H9 (cell line): Measurements from ENCODE around the gene HCK. TPM values are rescaled to one million over a fixed set of nuclear protein-coding genes. Genes with fewer than 3 reads are reported as not detected.

ENCODE experiments used
- DNase-seq: peaks from one replicate; pipeline ENCODE4 v3.0.0-alpha.2; 2017
- H2AFZ ChIP-seq: one replicate; pipeline ENCODE4 v1.6.1; 2013; ENCODE audit warnings: mild to moderate bottlenecking, low read length, control low read depth, moderate library complexity
- H2AK5ac ChIP-seq: 2 replicates; pipeline ENCODE4 v1.6.1; 2013; ENCODE audit warnings: low read length, control low read depth, mixed read lengths; ENCODE audit not compliant: insufficient read length
- H2BK120ac ChIP-seq: one replicate; pipeline ENCODE4 v1.6.1; 2013; ENCODE audit warnings: low read depth, mild to moderate bottlenecking, low read length, control low read depth, inconsistent platforms; ENCODE audit not compliant: poor library complexity, severe bottlenecking
- H2BK12ac ChIP-seq: 2 replicates; pipeline ENCODE4 v1.6.1; 2013; ENCODE audit warnings: low read length, control low read depth, mixed read lengths, low read depth; ENCODE audit not compliant: insufficient read length
- H2BK15ac ChIP-seq: 2 replicates; pipeline ENCODE4 v1.6.1; 2013; ENCODE audit warnings: low read depth, low read length, control low read depth
- H2BK20ac ChIP-seq: one replicate; pipeline ENCODE4 v1.6.1; 2013; ENCODE audit warnings: low read depth, mild to moderate bottlenecking, low read length, control low read depth, inconsistent platforms; ENCODE audit not compliant: poor library complexity, severe bottlenecking
- H2BK5ac ChIP-seq: 2 replicates; pipeline ENCODE4 v1.6.1; 2013; ENCODE audit warnings: low read length, control low read depth, mixed read lengths; ENCODE audit not compliant: insufficient read length
- H3K14ac ChIP-seq: 2 replicates; pipeline ENCODE4 v1.6.1; 2013; ENCODE audit warnings: low read length, control low read depth; ENCODE audit not compliant: insufficient read depth
- H3K18ac ChIP-seq: 2 replicates; pipeline ENCODE4 v1.6.1; 2013; ENCODE audit warnings: low read depth, mild to moderate bottlenecking, mixed read lengths, low read length, control low read depth; ENCODE audit not compliant: insufficient read length
- H3K23ac ChIP-seq: 2 replicates; pipeline ENCODE4 v1.6.1; 2013; ENCODE audit warnings: low read length, control low read depth, mixed read lengths, low read depth; ENCODE audit not compliant: insufficient read length
- H3K23me2 ChIP-seq: 2 replicates; pipeline ENCODE4 v1.6.1; 2013; ENCODE audit warnings: low read depth, mild to moderate bottlenecking, mixed read lengths, low read length, control low read depth; ENCODE audit not compliant: insufficient read length, poor library complexity, severe bottlenecking
- H3K27ac ChIP-seq: 2 replicates; pipeline ENCODE4 v1.5.1; 2013; ENCODE audit warnings: low read length, control low read depth, mixed read lengths, low read depth; ENCODE audit not compliant: insufficient read length
- H3K27me3 ChIP-seq: 2 replicates; pipeline ENCODE4 v1.6.1; 2013; ENCODE audit warnings: low read length, control low read depth, inconsistent platforms; ENCODE audit not compliant: insufficient read depth
- H3K4ac ChIP-seq: 2 replicates; pipeline ENCODE4 v1.6.1; 2013; ENCODE audit warnings: low read depth, mild to moderate bottlenecking, control low read depth, inconsistent platforms, low read length, moderate library complexity
- H3K4me1 ChIP-seq: 2 replicates; pipeline ENCODE4 v1.6.1; 2013; ENCODE audit warnings: low read length, control low read depth, inconsistent platforms; ENCODE audit not compliant: insufficient read depth
- H3K4me2 ChIP-seq: 2 replicates; pipeline ENCODE4 v1.6.1; 2013; ENCODE audit warnings: low read length, control low read depth, mixed read lengths; ENCODE audit not compliant: insufficient read length, insufficient read depth
- H3K56ac ChIP-seq: 2 replicates; pipeline ENCODE4 v1.6.1; 2013; ENCODE audit warnings: low read depth, mild to moderate bottlenecking, mixed read lengths, low read length, control low read depth; ENCODE audit not compliant: insufficient read length
- H3K79me1 ChIP-seq: 2 replicates; pipeline ENCODE4 v1.6.1; 2013; ENCODE audit warnings: low read depth, mild to moderate bottlenecking, moderate library complexity, low read length, control low read depth, inconsistent platforms; ENCODE audit not compliant: insufficient read depth, poor library complexity, severe bottlenecking
- H3K79me2 ChIP-seq: 2 replicates; pipeline ENCODE4 v1.6.1; 2013; ENCODE audit warnings: low read length, control low read depth, inconsistent platforms; ENCODE audit not compliant: insufficient read depth
- H3K9ac ChIP-seq: 2 replicates; pipeline ENCODE4 v1.6.1; 2013; ENCODE audit warnings: low read length, control low read depth, mixed read lengths; ENCODE audit not compliant: insufficient read length; ENCODE audit errors: extremely low read depth
- H3K9me3 ChIP-seq: one replicate; pipeline ENCODE4 v1.6.1; 2013; ENCODE audit warnings: low read depth, low read length, inconsistent platforms; ENCODE audit not compliant: control insufficient read depth
- H3T11ph ChIP-seq: one replicate; pipeline ENCODE4 v1.6.1; 2013; ENCODE audit warnings: mild to moderate bottlenecking, low read length, control low read depth, inconsistent platforms
- H4K20me1 ChIP-seq: one replicate; pipeline ENCODE4 v1.6.1; 2013; ENCODE audit not compliant: control insufficient read depth, insufficient read length, insufficient read depth
- H4K5ac ChIP-seq: 2 replicates; pipeline ENCODE4 v1.6.1; 2013; ENCODE audit warnings: low read depth, mild to moderate bottlenecking, mixed read lengths, low read length, control low read depth; ENCODE audit not compliant: insufficient read length
- H4K8ac ChIP-seq: replicated peaks from 2 replicates; pipeline ENCODE4 v1.6.1; 2013; ENCODE audit warnings: low read length, control low read depth, mixed read lengths, low read depth; ENCODE audit not compliant: insufficient read length
- H4K91ac ChIP-seq: 2 replicates; pipeline ENCODE4 v1.6.1; 2013; ENCODE audit warnings: low read depth, mild to moderate bottlenecking, moderate library complexity, mixed read lengths, low read length, control low read depth; ENCODE audit not compliant: insufficient read length
- H3K27ac Mint-ChIP-seq, 3 experiments: 2 replicates in 2 of 3; 3 replicates in 1 of 3; pipeline ENCODE4 v1.8.0; 2020 to 2021; ENCODE audit warnings: mixed read lengths in 3 of 3, mild to moderate bottlenecking in 1 of 3, moderate library complexity in 1 of 3
- H3K27me3 Mint-ChIP-seq: 2 replicates; pipeline ENCODE4 v1.8.0; 2021; ENCODE audit warnings: low read depth, mild to moderate bottlenecking, moderate library complexity, mixed read lengths
- H3K36me3 Mint-ChIP-seq, 3 experiments: 2 replicates in 2 of 3; 3 replicates in 1 of 3; pipeline ENCODE4 v1.8.0; 2020 to 2021; ENCODE audit warnings: low read depth in 3 of 3, mixed read lengths in 3 of 3; ENCODE audit not compliant: insufficient read depth in 1 of 3
- H3K4me1 Mint-ChIP-seq, 2 experiments: 2 replicates each; pipeline ENCODE4 v1.8.0; 2020; ENCODE audit warnings: mixed read lengths in 2 of 2
- H3K4me3 Mint-ChIP-seq, 2 experiments: 2 replicates in 1 of 2; 3 replicates in 1 of 2; pipeline ENCODE4 v1.8.0; 2020 to 2021; ENCODE audit warnings: mild to moderate bottlenecking in 2 of 2, mixed read lengths in 2 of 2, moderate library complexity in 1 of 2
- H3K9me3 Mint-ChIP-seq, 2 experiments: 2 replicates in 1 of 2; 3 replicates in 1 of 2; pipeline ENCODE4 v1.8.0; 2020; ENCODE audit warnings: mild to moderate bottlenecking in 2 of 2, mixed read lengths in 2 of 2, moderate library complexity in 1 of 2
- WGBS: extraction: QIAGEN DNeasy Blood & Tissue Kit; methylation state at CpG from one replicate; pipeline ENCODE4 v1.1.7; 2013; ENCODE audit warnings: missing lambda C conversion rate, low lambda C conversion rate, mixed read lengths; ENCODE audit not compliant: insufficient read length; ENCODE audit errors: extremely low coverage; 5-methylcytosine and 5-hydroxymethylcytosine counted together
- total RNA-seq: library from RNA; stranded (reverse); gene quantifications from 2 replicates; pipeline ENCODE4 v1.2.1, GENCODE V29; 2021
- TF ChIP-seq, protein P1 (sequence below): fragments of 200-600 bp; sonication (generic); conservative IDR thresholded peaks from 3 replicates; pipeline ENCODE4 v1.8.0; 2021; ENCODE audit warnings: antibody characterized with exemption, mild to moderate bottlenecking

Gene HCK
- total RNA-seq, 1 experiment from 2014 or later, result 1.7 TPM

DNA sequence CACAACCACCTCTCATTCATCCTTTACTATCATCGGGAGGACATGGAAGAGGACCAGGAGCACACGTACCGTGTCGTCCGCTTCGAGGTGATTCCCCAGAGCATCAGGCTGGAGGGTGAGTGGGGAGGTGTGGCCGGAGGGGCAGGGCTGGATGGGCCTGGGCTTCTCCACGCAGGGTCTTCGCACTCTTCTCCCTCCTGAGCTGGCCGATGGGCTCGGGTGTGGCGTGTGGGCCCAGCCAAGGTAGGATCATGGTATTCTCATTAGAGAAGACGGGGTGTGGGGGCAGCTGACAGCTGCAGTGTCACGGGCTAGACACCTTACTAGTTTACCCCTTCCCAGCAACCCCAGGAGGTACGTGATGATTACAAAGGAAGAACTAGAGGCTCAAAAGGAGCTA lies 90.9 kb downstream of the HCK start:
- peaks cover 55 to 95% (median 89%) of the 10 kb centered on the region in 3 experiments for H3K36me3 Mint-ChIP-seq
- no peak overlapping the region for H3K56ac ChIP-seq
- H2BK5ac ChIP-seq, result no peak overlapping the region
- no peak overlapping the region for H3T11ph ChIP-seq
- no peaks in the 10 kb centered on the region for H3K9me3 Mint-ChIP-seq
- H3K23me2 ChIP-seq, result no peaks in the 10 kb centered on the region
- H3K14ac ChIP-seq, result no peak overlapping the region
- H2BK20ac ChIP-seq, result no peak overlapping the region
- H3K27ac Mint-ChIP-seq, result no peak overlapping the region
- H4K20me1 ChIP-seq, result no peaks in the 10 kb centered on the region
- no peak overlapping the region for H2AFZ ChIP-seq
- no peak for DNase-seq
- H3K9ac ChIP-seq, result no peak overlapping the region
- no peak overlapping the region; a peak in 1 of 5 replicates for H3K4me3 Mint-ChIP-seq
- no CpG with 5 or more reads among the region's 15 CpGs for WGBS
- no peak overlapping the region for H4K5ac ChIP-seq
- no peak overlapping the region for H2BK12ac ChIP-seq
- H4K91ac ChIP-seq, result no peak overlapping the region
- H3K4me2 ChIP-seq, result no peak overlapping the region
- no peaks in the 10 kb centered on the region for H3K27me3 ChIP-seq
- no peaks in the 10 kb centered on the region for H3K79me1 ChIP-seq
- no peaks in the 10 kb centered on the region for H3K27me3 Mint-ChIP-seq
- no peaks in the 10 kb centered on the region for H3K4me1 Mint-ChIP-seq
- no peaks in the 10 kb centered on the region for H3K79me2 ChIP-seq
- no peak overlapping the region for H2BK120ac ChIP-seq
- TF ChIP-seq, protein P1, sequence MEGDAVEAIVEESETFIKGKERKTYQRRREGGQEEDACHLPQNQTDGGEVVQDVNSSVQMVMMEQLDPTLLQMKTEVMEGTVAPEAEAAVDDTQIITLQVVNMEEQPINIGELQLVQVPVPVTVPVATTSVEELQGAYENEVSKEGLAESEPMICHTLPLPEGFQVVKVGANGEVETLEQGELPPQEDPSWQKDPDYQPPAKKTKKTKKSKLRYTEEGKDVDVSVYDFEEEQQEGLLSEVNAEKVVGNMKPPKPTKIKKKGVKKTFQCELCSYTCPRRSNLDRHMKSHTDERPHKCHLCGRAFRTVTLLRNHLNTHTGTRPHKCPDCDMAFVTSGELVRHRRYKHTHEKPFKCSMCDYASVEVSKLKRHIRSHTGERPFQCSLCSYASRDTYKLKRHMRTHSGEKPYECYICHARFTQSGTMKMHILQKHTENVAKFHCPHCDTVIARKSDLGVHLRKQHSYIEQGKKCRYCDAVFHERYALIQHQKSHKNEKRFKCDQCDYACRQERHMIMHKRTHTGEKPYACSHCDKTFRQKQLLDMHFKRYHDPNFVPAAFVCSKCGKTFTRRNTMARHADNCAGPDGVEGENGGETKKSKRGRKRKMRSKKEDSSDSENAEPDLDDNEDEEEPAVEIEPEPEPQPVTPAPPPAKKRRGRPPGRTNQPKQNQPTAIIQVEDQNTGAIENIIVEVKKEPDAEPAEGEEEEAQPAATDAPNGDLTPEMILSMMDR, result no peak
- H3K27ac ChIP-seq, result no peak overlapping the region
- no peak overlapping the region for H2AK5ac ChIP-seq
- no peak overlapping the region for H3K18ac ChIP-seq
- H3K23ac ChIP-seq, result no peak overlapping the region
- H2BK15ac ChIP-seq, result no peak overlapping the region
- no peak overlapping the region for H4K8ac ChIP-seq
- no peak overlapping the region for H3K4ac ChIP-seq
- H3K9me3 ChIP-seq, result no peaks in the 10 kb centered on the region
- H3K4me1 ChIP-seq, result no peaks in the 10 kb centered on the region
